Hematopoietic multipotent progenitor cell treated with erythropoietin and hydrocortisone succinate and interleukin-3 and kit ligand, for 8 days (in vitro differentiated cells): ENCODE data around the gene TUBA1B.

Experiments used
- DNase-seq: peaks from one replicate; pipeline ENCODE4 v3.0.0-alpha.2; 2015

The TUBA1B gene

DNA sequence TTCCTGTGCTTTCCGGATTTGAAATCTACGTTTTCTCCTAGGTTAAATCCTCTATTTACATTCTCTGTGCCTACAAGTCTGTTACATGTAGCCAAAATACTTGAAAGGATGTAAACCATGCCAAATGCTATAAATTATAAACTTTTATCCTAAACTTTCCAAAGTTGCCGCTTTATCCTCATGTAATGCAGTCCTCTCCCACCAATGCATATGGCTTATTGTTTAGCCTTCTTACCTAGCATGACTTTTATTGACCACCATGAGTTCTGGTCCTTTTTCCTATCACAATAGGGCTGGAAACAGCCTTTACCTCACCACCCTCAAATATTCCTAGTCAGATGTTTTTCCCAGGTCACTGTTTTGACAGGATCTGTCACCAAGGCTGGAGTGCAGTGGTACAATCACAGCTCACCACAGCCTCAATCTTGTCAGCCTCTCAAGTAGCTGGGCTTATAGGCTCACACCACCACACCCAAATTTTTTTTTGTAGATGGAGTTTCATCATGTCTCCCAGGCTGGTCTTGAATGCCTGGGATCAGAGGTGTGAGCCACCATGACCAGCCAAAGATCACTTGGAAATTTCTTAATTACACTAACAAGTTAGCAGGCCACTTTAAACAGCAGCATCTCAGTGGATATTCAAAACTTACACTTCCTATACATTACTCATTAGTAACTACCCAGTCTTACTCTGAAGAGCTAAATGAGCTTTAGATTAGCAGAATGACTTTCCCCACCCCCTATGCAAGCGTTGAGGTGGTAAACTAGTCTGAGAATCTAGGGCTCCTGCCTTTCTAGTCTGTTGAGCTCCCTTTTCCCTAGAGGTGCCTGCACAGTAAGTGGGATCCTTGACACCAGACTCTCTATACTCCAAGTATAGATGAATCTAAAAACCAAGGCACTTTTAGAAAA, 4.1 kb downstream of the TUBA1B start:
- peak; percentile 54 for DNase-seq

DNA sequence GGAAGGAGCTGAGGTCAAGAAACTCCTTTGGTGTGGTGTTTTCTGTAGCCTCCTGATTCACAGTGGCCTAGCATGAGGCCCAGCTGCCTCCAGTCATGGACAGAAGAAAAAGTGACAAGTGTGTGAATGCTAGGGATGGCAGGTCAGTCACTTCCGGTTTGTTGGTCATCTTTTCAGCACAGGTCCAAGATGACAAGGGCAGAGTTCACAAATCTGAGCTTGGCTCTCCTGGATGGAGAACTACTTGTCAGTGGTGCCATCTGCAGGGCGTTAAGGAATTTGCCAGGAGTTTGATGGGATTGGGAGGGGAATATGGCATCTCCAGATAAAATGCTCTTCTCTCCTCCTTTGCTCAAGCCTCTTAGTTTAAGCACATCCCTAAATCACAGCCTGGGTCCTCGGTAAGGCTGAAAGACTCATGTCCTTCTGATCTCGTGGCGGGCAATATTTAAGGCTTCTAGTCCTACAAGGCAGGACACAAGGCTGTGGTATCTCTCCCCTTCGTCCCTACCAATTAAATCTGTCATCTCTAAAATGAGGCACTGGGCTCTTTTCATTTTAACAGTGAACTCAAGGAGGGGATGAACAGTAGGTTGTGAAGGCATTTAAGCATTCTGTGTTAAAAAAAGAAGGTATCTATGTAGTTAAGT, 10.0 kb downstream of the TUBA1B start:
- peak; percentile 26 for DNase-seq

DNA sequence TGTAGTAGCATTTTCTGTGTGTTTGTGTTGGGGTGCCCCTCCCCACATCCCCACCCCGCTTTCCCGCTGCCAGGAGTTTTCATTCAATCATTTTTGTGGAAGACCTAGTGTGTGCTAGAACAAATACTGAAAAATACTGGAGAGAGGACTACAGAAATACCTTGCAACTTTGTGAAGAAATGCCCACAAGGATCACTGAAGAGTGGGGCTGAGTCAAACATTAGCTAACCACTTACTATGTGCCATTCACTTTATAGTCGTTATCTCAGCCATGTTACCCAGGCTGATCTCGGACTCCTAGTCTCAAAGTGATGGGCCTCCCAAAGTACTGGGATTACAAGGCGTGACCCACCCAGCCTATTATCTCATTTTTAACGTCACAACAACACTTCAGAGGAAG, 20.0 kb downstream of the TUBA1B start:
- peak; percentile 50 for DNase-seq

DNA sequence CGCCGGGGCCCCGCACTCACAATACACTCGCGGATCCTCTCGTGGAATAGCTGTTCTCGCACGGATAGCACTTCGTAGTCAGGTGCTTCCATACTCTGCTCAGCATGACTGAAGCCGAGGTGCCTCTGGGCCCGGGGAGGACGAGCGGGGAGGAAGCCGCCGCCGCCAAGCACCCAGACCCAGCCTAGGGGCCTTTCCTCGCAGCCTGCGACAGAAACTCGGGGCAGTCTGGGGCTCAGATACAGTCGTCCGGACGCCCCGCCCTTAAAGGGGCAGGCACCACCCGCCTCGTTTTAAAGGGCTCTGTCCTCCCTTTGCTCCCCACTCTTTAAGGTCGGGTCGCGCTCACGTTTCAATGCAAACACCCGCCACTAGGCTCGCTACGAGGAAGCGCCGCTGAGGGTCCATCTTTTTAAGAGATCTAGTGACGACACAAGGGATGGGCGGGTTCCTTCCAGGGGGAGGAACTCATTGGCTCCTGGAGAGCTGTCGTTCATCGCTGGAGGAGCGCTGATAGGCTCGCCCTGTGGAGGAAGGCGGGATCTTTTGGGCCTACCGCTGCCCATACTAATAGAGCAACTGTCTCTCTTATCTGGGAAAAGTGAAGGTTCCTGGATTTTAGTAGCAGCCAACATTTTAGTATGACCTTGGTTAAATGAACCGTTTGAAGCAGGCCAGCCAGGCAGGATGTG, 20.6 kb downstream of the TUBA1B start, which contains the start of gene LMBR1L:
LMBR1L (minus strand) TSS at position 384 of the 692 bp plus-strand sequence; CDS start at position 92, 292 bp downstream.
- peak; percentile 99 for DNase-seq

DNA sequence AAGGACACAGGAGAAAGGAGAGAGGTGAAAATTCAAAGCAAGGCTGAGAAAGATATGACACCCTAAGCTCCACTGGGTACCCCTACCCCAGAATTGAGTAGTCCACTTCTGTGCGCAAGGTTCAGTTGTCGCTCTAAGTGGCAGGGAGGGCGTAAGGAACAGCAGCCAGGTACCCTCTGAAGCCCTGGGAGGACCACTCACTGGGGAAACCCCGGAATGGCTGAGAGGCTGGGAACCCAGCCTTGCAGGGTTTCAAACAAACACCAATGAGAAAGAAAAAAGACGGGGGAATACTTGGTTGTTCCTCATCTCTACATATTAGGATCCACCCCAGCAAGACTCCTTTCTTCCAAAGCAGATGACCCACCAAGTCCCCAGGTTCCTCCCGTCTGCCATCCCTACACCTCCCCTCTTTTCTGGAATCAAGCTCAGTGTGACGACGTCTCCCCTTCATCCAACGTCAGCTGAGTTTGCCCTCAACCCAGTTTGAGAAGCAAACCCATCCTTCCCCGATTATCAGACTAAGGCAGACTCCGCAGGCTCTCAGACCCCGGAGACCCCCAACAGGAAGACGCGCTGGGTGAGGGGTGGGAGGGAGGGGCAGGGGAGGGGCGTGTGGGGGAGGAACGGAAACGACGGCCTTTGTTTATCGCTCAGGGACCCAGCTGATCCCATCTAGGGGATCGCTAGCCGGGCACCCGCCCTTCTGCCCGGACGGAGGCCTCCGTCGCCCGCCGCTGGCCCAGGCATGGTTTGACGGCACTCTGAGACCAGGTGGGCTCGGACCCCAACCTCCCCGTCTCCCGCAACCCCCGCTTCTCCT, 21.3 kb downstream of the TUBA1B start:
- DNase-seq, result no peak

DNA sequence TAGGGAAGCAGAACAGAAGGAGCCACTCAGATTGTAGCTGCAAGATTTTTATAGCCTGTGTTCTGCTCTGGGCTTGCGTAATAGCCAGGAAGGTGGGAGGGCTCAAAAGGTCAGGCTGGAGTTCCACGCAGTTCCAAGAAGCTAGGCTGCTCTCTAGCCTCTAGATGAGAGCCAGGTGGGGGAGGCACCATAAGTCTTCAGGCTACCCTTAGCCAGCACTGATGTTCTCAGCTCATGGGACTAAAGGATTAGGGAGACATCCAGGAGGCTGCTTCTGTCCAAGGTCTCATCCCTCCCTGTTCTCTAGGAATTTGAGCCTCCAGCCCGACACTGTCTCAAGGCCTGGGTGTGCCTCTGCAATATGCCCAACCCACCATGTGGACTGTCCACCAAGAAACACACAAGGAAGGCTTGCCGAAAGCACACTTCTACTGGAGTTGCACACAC, 22.2 kb downstream of the TUBA1B start:
- no peak for DNase-seq

DNA sequence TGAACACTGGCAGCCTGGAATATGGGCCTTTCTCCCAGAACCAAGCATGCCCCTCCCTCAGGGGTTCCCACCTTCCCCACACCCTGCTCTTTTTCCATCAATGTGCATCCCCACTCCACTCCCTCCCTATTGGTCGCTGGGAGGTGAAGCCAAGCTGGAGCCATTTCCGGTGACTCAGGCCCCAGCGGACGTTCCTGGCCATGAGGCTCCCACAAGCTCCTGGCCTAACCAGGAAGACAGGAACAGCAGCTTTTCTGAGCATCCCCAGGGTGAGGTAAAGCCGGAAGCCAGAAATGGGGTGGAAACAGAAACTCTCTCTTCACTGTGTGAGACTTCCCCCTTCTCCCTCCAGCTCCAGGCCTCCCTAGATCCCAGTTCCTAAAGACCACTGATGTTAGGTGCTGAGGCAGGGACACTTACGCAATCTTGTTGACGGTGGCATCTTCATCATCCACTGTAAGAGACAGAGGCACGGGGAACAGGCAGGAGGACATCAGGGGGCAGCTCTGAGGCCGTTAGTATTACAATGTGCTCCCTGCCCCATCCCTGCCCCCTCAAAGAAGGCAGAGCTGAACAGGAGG, 25.6 kb downstream of the TUBA1B start:
- DNase-seq, result no peak

DNA sequence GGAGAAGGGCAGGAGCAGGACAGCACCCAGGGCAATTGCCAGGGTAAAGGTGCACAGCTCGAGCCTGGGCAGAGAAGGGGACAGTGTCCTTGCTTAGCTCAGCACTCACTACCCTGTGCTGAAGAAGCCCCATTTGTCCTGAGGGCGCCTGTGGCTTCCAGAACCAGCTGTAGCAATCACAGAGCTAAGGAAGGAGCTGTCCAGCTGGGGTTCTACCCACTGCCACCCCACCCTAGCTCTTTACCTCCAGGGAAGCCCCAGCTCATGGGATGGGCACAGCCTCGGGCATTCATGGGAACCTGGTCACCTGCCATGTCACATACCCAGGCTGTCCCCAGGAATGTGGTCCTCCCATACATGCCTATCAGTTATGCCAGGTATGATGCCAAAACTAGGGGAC, 26.4 kb downstream of the TUBA1B start:
- no peak for DNase-seq

DNA sequence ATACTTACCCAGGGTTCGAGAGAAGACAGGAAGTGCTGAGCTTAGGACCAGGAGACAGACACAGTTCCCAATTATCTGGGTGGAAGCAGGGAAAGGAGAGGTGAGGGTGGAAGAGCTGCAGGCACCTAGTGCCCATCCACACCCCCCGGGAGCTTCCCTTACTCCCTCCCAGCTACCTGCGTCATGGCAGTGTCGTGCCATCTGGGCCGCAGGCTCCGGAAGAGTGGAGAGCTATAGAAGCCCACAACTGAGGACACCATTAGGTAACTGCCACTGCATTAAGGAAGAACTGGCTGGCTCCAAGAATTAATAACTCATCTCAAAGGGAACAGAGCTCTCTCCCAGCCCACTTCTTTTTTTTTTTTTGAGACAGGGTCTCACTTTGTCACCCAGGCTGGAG, 30.8 kb downstream of the TUBA1B start:
- no peak for DNase-seq

DNA sequence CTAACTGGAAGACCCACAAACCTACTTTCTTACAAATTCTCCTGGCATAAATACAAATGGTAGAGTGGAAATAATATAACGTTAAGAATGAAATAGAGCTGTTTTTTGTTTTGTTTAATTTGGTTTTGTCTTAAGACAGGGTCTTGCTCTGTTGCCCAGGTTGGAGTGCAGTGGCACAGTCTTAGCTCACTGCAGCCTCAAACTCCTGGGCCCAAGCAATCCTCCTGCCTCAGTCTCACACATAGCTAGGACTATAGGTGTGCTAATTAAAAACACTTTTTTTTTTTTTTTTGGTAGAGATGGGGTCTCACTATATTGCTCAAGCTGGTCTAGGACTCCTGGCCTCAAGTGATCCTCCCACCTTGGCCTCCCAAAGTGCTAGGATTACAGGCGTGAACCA, 32.5 kb downstream of the TUBA1B start:
- DNase-seq, result no peak

DNA sequence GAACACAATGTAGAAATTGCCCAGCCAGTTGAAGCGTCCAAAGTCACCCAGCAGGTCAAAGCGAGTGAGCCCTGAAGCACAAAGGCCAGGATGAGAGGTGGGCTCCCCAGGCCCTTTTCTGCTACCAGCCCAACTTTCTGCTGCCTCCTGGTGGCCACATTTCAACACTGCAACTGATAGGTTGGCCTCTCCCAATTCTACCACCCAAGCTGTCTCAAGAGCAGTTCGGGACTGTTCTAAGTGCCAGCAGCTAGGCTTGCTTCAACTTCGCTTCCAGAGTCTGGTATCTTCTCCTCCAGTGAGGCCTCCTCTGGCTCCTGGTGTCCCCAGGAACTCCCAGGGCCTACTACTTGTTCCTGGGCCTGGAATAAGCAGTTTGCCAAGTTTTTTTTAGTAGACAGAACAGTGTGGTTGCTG, 33.2 kb downstream of the TUBA1B start:
- DNase-seq, result peak; percentile 67

DNA sequence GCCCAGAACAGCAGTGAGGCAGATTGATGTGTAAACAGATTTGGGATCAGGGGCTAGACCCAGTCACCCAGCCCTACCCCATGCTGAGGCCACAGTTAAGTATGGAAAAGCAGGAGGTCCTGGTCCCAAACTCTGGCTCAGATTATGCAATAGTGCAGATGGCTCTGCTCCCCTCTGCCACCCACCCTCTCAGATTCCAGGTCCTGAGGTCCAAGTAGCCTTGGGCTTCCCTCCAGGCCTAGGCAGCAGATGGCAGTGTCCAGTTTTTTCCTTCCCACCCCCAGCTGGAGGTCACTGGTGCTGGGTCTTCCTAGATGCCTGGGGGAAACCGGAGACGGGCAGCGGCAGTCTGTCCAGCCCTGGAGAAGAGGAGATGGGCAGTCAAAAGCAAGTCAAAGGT, 33.8 kb downstream of the TUBA1B start:
- DNase-seq, result no peak

DNA sequence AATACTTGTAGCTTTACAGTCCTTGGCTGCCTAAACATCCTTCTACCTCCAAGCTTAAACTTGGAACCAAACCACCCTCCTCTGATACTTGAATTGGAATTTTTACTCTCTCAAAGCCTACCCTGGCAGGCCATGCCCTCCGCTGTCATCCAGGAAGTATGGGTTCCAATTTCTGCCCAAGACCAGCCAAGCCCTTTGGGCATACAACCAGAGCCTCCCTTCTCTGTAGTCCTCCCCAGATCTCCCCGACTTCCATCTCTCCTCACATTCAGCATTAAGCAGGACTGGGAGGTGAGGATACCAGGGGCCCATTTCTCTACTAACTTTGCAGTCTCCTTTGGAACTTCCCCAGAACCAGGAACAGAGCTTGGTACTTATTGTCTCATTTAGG, 36.2 kb downstream of the TUBA1B start:
- DNase-seq, result no peak

DNA sequence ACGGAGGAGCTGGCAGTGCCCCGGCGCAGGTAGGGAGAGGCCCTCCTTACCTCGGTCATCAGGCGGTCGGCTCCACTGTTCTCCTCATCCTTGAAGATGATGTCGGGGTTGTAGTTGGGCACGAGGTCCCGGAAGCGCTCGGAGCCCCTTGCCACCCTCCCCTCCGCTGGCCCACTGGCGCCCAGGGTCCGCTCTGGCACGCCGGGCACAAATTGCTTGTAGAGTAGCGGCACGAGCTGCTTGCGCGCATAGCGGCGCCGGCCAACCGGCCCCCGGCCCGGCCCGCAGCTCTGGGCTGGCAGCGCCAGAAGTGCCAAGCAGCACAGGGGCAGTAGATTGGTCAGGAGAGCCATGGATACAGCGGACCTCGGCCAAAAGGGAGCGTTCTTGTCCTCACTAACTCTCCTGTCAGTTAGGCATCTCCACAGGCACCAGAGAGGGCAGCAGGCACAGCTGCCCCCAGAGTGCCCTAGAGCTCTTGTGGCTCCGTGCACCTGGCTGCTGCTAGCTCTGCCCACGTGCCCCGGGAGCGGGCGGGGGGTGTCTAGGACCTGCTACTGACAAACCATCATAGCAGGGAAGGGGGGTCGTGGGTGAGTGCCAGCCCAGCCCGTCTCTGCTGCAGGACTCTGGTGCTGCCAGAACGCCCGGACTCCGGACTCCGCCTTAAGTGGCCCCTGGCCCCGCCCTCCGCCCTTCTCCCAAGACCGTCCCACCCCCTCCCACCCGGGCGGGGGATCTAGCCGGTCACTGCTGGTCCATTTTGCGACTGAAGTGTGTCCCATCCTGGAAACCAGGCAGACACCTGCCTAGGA, 36.8 kb downstream of the TUBA1B start, which contains the start of gene DHH:
DHH (minus strand) TSS at position 642 of the 815 bp plus-strand sequence; CDS start at position 353, 289 bp downstream.
- DNase-seq, result no peak

DNA sequence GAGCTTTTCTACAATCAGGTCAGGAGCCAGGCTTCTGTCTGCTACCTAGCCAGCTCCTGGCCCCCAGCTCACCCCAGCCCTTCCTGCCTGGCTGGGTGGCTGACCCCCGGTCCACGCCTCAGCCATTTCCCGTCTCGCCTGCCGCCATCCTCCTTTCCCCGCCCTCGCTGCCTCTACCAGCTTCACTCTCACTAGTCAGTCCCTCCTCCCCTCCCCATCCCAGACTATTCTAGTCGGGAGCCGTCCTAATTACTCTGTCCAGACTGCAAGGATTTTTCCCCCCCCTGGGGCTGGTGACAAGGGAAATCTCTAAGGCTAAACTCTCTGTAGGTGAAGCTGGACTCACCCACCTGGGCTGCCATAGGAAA, 37.4 kb downstream of the TUBA1B start:
- DNase-seq, result no peak

DNA sequence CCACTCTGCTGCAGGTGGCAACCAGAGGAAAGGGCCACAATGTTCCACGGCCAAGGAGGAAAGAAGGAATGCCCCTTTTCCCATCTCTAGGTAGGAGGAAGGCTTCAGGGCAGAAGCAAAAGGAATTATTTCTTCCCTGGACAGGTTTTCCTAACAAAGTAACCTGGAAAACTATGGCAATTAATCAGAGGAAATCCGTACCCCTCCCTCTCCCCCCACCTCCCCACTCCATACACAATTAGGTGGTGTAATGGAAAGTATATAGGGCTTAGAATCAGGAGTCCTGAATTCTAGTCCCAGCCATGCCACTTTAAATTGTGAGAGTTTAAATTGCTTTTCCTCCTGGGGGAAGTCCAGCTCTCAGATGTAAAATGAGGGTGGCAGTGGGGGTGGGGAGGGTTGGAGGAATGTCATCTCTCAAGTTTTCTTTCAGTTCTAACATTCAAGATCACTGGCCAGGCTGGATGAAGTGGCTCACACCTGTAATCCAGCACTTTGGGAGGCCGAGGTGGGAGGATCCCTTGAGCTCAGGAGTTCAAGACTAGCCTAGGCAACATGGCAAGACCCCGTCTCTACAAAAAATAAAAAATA, 38.3 kb downstream of the TUBA1B start:
- no peak for DNase-seq

DNA sequence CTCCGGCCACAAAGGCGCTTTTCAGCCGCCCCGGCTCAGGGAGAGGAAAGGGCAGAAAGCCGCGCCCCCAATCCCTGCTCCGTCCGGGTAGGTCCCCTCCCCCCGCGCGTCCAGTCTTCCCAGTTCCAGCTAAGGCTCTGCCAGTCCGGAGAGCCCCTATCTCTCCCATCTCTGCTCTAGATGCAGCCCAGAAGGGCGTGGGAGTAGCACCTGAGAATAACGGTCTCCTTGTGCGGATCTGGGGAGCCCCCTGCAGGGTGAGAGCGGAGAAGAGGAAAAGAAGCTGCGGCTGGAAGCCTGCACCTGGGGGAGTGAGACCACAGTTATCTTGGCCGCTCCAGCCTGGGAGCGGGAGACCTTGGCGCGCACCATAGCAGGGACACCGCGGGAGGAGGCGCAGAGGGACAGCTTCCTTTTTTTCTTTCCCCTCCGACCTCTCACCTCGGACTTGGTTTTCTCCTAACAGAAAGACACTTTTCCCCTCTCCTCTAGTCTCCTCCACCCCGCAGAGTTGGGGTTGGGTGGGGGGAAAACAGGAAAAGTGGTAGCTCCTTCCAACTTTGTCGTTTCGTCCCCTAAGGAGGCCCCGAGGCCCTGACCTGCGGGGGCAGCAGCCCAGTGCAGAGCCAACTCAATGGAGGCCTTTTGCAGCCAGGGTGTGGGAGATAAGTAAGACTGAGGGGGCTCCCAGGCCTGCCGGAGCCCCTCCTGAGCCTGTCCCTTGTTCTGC, 38.9 kb downstream of the TUBA1B start:
- peak; percentile 55 for DNase-seq

DNA sequence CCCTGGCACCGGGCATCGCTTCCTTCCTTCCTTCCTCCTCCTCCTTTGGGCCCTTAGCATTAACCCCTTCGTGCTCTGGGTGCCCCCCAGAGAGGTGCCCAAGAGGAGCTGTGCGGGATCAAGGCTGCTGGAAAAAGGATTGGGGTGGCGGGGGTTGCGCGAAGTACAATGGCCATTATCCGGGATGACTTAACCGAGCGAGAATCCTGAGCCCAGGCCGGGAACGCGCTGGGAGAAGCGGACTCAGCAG, 39.4 kb downstream of the TUBA1B start:
- no peak for DNase-seq

DNA sequence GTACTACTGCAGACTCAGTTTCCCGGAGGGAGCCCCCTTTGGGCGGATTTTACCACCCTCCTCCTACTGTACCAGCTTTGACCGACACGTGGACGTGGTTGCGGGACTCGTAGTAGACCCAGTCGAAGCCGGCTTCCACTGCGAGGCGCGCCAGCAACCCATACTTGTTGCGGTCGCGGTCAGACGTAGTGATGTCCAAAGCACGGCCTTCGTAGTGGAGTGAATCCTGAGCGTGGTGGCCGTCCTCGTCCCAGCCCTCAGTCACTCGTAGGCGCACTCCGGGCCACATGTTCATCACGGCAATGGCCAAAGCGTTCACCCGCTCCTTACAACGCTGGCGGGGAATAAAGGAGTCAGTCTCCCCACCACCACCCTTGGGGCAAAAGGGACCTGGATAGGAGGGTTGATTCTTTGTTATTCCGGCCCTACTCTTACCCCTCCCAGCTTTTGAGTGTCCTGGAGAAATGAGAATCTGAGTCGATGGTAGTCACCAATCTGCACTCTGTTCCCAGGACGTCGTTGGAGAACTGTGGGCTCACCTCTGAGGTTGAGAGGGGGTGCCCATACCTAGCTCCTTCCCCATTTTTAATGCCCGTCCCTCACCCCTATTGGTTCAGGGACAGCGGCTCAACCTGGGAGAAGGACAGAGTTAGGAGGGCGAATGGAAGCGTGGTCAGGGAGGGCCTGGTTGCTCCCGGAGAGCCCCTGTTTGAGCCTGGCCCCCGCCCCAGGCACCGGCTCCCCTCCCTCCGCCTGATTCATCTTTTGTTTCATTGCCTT, 39.9 kb downstream of the TUBA1B start:
- no peak for DNase-seq
